Central memory CD4-positive, alpha-beta T cell (primary cell): ENCODE measurements around the gene CBX7.

ENCODE experiments used
- DNase-seq: peaks from one replicate; pipeline ENCODE4 v3.0.0; 2022
- total RNA-seq, 3 experiments: gene quantifications; one replicate each; lab custom pipeline; 2026; lab: John Stamatoyannopoulos, UW

The CBX7 gene
- 26.0 to 177 (median 99.4) reads per million in 3 experiments for total RNA-seq

DNA sequence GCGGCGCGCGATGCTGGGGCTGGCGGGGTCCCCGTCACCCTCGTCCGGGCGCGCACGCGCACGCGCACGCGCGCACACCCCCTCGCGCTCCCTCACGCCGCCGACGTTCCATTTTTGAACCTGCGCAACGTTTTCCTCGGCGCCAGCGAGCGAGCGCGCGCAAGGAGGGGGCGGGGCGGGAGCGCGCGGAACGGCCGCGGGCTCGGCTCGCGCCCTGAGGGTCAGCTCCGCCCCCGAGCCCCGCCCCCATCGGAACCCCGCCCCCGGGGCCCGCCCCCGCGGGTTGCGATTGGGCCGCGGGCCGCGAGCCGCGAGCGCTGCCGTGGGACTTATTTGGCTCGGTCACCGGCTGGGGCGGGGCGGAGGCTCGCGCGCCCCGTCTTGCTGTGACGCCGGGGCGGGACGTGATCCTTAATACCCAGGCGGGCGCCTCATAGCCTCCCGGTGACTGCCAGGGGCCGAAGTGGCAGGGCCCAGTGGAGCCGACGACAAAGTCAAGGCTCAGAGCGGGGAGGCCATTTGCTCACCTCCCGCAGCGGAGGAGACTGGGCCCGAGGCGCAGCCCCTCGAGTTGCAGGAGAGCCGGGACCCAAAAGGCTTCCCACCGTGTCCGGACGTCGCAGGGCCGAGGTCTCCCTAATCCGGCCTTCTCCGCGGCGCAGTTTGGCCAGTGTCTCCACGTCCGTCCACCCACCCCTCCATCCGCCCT, at the start of gene CBX7:
Gene CBX7 (minus strand): TSS at position 170 of the 709 bp plus-strand sequence. CDS start 236 bp downstream, outside the sequence.
- DNase-seq: peak; percentile 94

GRCh38 chr22:39197578-39197977, 45.1 kb upstream of the CBX7 start:
- DNase-seq: no peak

DNA sequence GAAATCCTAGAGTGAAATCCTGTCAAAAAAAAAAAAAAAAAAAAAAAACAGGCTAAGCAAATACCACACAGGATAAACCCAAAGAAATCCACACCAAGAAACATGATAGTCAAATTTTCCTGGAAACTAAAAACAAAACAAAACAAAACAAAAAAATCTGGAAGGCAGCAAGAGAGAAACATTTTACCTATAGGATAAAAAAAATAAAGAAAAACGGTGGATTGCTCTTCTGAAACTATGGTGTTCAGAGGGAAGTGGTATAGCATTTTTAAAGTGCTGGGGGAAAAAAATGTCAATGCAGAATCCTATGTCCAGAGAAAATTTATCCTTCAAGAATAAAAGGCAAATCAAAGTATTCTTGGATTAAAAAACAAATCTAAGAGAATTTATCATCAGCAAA, 41.6 kb upstream of the CBX7 start:
- DNase-seq: no peak

DNA sequence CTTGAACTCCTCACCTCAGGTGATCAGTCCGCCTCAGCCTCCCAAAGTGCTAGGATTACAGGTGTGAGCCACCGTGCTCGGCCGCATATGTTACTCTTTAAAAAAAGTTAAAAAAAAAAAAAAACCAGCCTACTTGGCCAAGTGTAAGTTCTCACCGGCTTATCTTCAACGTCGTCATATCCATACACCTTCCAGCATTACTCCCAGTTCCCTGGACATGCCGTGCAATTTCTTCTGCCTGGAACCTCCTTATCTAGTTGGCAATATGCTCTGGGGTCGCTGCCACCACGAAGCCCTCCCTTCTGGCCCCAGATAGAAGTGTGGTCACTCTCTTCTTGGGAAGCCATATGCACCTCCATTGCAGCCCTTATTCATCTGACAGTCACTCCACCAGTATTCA, 36.3 kb upstream of the CBX7 start:
- no peak for DNase-seq

DNA sequence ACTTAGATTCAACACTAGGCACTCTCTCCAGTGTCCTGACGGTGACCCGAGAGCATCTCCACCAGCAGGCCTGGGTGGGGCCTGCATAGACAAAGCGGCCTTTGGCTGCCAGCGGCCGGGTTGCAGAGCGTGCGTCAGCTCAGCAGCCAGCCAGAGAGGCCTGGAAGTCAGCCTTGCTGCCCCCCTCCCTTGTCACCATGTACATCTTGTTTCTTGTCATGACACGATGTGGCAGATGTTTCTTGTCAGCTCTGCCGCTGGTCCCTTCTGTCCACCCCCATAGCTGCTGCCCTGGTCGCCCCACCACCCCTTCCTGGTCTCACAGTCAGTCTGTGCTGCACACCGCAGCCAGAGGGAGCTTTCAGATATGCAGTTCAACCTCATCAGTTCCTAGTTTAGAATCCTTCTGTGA, 33.1 kb upstream of the CBX7 start:
- DNase-seq: no peak

DNA sequence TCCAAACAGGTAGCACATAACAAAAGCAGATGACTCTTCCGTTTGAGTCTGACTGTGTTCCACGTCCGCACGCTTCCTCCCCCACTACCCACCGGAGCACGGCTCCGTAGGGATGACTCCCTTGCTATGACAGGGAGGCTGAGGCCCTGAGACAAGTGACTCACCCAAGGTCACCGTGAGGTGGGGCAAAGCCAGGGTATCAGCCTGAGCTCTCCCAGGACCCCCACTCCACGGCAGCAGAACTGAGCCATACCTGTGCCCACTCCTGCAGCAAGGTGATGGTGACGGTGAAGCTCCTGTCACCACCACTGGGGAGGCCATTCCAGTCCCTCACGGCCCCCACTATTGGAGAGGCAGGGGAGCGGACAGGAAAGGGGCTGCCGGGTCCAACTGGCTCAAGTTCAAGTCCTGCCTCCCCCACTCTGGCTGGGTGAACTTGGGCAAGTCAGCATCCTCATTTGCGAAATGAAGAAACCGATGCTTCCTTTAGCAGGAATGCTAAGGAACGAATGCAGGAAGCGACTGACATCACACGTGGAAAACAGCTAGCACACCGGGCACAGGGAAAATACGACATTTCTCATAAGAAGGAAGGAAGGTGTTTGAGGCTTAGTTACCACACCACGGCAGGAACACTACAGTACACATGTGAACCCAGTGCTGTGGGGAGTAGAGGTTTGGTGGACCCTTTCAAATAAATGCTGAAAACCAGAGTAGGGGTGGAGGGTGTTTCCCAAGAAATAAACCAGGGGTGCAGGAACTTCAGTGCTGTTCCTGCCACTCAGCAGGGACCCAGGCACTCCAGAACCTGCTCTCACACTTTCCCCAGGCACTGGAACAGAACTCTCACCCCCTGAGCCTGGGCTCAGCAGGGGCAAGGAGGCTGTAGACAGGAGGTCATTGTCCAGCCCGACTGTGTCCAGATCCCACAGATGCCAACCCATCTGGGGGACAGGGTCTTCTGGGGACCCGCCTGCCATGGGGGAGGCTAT, 32.4 kb upstream of the CBX7 start:
- DNase-seq: no peak

DNA sequence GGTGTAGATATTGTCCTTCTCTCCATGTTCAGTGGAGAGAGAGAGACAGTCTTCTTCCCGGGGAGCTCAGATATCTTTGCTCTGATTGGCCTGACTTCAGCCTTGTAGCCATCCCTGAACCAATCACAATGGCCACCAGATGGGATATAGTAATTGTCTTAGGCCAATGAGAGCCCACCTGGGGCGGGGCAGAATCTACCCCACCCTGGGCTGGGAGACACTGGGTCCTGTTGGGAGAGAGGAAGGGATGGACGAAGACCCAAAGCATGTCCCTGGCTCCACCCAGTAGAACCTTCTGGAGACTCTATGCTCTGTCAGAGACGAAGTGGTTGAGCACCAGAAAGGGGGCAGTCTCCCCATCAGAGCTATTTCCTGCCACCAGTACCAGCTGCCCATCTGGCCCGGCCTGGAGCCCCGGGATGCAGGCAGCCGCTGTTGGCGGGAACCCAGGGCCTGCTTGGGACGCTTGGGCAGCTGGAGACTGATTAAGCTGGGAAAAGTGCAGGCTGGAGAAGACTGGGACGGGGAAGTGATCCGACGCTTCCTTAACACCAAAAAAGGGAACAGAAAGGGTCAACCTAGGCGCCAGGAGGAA, 31.6 kb upstream of the CBX7 start:
- no peak for DNase-seq

- no peak for DNase-seq
These were observed 30.1 kb upstream of the CBX7 start for GRCh38 chr22:39182478-39183030.

GRCh38 chr22:39181778-39182177, 29.3 kb upstream of the CBX7 start:
- no peak for DNase-seq

- DNase-seq: no peak
These were observed 28.9 kb upstream of the CBX7 start for GRCh38 chr22:39181356-39181755.

DNA sequence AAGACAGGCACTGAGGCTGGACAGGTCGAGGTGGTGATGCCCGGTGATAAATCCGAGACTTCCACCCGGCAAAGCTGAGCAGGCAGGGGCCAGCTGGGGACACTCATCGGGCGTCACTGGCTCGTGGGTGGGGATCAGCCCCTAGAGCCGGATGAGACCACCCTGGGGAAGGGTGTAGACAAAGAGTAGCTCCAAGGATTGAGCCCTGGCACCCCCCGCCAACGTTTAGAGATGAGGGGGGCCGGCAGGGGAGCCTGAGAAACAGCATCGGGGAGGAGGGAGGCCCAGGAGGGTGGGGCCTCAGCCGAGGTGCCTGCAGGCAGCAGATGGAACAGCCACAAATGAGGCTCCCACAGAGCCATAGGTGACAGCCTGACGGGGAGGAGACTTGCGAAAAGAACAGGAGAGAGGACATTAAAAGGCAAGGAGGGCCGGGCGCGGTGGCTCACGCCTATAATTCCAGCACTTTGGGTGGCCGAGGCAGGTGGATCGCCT, 27.4 kb upstream of the CBX7 start:
- no peak for DNase-seq

- DNase-seq: no peak
These were observed 26.9 kb upstream of the CBX7 start for GRCh38 chr22:39179401-39179827.

DNA sequence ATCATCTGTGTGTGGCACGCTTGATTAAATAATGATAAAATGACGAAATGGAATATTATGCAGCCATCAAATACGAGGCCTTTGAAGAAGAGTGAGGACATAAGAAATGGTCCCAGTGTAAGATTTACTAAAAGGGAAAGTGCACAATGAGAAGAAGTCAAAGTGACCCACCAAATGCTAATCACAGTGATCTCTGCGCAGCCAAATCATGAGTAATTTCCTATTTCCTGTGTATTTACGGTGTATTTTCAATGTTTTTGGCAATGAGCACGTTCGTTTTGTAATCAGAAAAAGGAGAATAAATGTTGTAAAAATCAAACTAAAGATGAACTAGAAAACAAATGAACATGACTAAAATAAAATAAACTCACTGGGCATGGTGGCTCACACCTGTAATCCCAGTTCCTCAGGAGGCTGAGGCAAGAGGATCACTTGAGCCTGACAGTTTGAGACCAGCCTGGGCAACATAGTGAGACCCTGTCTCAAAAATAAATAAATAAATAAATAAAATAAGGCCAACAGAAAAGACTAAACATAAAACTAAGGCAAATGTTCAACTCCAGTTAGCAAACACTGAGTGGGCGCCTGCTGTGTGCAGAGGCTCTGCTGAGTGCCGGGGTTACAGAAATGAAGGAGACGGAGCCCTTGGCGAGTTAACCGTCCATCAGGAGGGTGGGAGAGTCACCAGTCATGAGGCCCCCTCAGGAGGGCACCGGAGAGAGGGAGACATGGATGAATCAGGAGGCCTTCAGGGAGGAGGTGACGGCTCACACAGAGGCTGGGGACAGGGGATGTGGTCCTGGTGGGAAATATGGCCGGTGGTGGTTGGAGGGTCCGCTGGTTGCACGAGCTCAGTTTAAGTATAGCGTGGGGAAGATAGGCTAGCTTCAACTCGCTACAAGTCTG, 26.0 kb upstream of the CBX7 start:
- DNase-seq: no peak

DNA sequence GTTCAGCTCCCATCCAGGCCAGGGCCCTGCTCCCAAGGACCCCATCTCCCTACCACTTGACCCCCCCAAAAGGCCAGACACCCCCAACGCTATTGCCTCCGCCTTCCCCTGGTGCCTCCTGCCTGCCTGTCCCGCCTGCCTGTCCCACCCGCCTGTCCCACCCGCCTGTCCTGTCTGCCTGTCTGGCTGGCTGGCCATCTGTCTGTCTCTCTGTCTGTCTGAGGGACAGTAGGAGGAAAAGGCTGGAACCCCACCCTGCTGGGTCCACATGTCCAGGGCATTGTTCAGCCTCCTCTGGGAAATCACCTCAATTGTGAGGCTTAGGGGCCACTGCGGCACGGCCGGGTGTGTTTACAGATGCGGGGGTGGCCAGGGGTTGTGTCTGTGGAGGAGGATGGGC, 25.3 kb upstream of the CBX7 start:
- DNase-seq: no peak

DNA sequence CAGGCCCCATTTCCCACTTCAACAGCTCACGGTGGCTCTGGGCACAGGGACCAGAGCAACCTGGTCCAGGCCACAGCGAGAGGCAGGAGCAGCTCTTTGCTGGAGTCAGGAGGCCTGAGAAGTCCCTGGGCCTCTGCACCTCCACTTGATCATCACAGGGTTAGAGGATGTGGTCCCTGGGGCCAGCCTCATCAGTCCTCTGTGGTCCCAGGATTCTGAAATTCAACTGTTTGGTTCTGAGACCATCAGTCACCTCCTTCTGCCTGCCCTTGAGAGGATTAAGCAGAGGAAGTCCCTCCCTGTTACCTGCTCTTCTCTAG, 24.9 kb upstream of the CBX7 start:
- no peak for DNase-seq

- DNase-seq: no peak
These were observed 24.4 kb upstream of the CBX7 start for GRCh38 chr22:39176714-39177455.

GRCh38 chr22:39176143-39176713, 23.7 kb upstream of the CBX7 start:
- no peak for DNase-seq

DNA sequence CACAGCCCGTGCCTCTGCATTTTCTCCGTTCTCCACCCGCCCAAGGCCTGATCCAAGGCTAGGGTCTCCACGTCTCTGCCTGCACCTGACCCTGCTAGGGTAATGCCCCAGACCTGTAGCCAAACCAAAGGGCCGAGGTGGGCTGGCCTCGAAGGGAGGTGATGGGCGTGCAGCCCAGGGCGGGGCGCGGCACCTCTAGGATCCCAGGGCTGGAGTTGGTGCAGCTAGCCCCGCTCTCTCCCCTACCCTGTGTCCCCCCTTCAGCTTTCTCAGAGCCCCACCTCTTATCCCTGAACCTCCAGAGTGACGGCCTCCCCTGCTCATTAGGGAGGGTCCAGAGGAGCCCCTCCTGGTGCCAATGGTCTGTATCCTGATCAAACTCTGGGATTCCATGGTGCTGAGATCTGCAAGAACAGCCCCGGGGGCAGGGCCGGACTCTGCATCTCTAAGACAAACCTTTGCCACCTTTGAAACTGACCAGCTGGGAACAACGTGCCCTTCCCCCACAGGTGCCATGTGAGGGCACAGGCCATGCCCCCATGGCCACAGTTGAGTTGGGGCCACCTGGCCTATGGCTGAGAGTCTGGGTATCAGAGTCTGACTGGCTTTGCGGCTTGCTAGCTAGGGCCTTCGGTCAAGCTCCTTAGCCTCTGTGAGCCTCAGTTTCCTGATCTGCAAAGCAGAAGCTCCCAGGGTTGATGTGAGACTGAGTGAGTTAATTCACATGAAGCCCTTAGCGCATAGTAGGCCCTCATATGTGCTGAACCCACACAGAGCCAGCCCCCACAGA, 23.1 kb upstream of the CBX7 start:
- no peak for DNase-seq

GRCh38 chr22:39174498-39175352, 22.2 kb upstream of the CBX7 start:
- DNase-seq: peak; percentile 69
